Measurements from ENCODE around the gene IPO9. TPM values are rescaled to one million over a fixed set of nuclear protein-coding genes. Genes with fewer than 3 reads are reported as not detected.

Gene IPO9
- total and polyA plus RNA-seq, 2 donors (not counting 1 experiment from before 2014, with no cell fraction given): 28.4 to 29.2 TPM

DNA sequence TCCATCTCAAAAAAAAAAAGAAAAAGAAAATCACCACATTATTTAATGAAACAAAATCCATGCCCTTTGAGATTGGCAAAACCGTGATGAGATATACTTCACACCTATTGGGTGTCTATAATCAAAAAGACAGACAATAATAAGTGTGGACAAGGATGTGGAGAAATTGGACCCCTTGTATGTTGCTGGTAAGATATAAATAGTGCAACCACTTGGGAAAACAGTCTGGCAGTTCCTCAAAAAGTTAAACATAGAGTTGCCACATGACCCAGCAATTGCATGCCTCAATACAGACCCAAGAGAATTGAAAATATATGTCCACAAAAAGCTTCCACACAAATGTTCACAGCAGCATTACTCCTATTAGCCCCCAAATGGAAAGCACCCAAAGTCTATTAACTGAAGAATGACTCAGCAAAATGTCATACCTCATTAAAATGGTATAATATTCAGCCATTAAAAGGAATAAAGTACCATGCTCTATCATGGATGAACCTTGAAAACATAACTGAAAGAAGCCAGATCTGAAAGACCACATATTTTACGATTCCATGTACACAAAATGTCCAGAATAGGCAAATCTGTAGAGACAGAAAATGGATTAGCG, 93.1 kb downstream of the IPO9 start:
- no peak overlapping the region for H3K9ac ChIP-seq (ENCODE audit: insufficient read depth, low read length)
- no peaks in the 10 kb centered on the region for H4K20me1 ChIP-seq (ENCODE audit: control insufficient read depth, extremely low read depth, insufficient read depth, low read length)
- H3K79me2 ChIP-seq (ENCODE audit: control insufficient read depth, insufficient read depth, low read length): no peaks in the 10 kb centered on the region
- DNase-seq (ENCODE audit: low read depth in 2 of 2): no peak
- H2AFZ ChIP-seq (ENCODE audit: low read length): no peak overlapping the region
- no peaks in the 10 kb centered on the region for H3K9me3 ChIP-seq (ENCODE audit: control insufficient read depth, insufficient read depth, low read depth, low read length)
- no peak overlapping the region for H3K4me2 ChIP-seq (ENCODE audit: extremely low read depth, insufficient read depth, low read length)
- H3K4me3 ChIP-seq (replicated peaks in 1 of 4; ENCODE audit: control extremely low read depth in 1 of 4, insufficient read depth in 1 of 4, low read depth in 3 of 4, low read length in 4 of 4): no peak overlapping the region
- TF ChIP-seq EZH2 (IDR thresholded peaks at IDR 0.05; ENCODE audit: low read length, missing control alignments): no peak
- no peak for TF ChIP-seq CTCF (conservative IDR thresholded peaks at IDR 0.05 in 1 of 2, IDR thresholded peaks at IDR 0.05 in 1 of 2; ENCODE audit: low read depth in 1 of 2, low read length in 2 of 2)
- no peak overlapping the region for H3K27ac ChIP-seq (ENCODE audit: insufficient read depth, low read length)
- no peaks in the 10 kb centered on the region for H3K36me3 ChIP-seq (ENCODE audit: control insufficient read depth, insufficient read depth, low read length)
- no peaks in the 10 kb centered on the region for H3K27me3 ChIP-seq (ENCODE audit: control insufficient read depth, insufficient read depth, low read length)
- peaks cover 17% of the 10 kb centered on the region for H3K4me1 ChIP-seq (ENCODE audit: control insufficient read depth, extremely low read depth, insufficient read depth, low read length)

- H3K27ac ChIP-seq (ENCODE audit: insufficient read depth, low read length): no peak overlapping the region
- H3K9ac ChIP-seq (ENCODE audit: insufficient read depth, low read length): no peak overlapping the region
- no peak overlapping the region for H2AFZ ChIP-seq (ENCODE audit: low read length)
- H3K79me2 ChIP-seq (ENCODE audit: control insufficient read depth, insufficient read depth, low read length): no peaks in the 10 kb centered on the region
- H3K36me3 ChIP-seq (ENCODE audit: control insufficient read depth, insufficient read depth, low read length): no peaks in the 10 kb centered on the region
- H3K4me3 ChIP-seq (replicated peaks in 1 of 4; ENCODE audit: control extremely low read depth in 1 of 4, insufficient read depth in 1 of 4, low read depth in 3 of 4, low read length in 4 of 4): no peak overlapping the region
- peaks cover 2% of the 10 kb centered on the region for H3K4me1 ChIP-seq (ENCODE audit: control insufficient read depth, extremely low read depth, insufficient read depth, low read length)
- TF ChIP-seq EZH2 (IDR thresholded peaks at IDR 0.05; ENCODE audit: low read length, missing control alignments) (no peak), CTCF (conservative IDR thresholded peaks at IDR 0.05 in 1 of 2, IDR thresholded peaks at IDR 0.05 in 1 of 2; ENCODE audit: low read depth in 1 of 2, low read length in 2 of 2) (no peak)
- H4K20me1 ChIP-seq (ENCODE audit: control insufficient read depth, extremely low read depth, insufficient read depth, low read length): no peaks in the 10 kb centered on the region
- H3K27me3 ChIP-seq (ENCODE audit: control insufficient read depth, insufficient read depth, low read length): no peaks in the 10 kb centered on the region
- DNase-seq (ENCODE audit: low read depth in 2 of 2): no peak
- H3K4me2 ChIP-seq (ENCODE audit: extremely low read depth, insufficient read depth, low read length): no peak overlapping the region
- H3K9me3 ChIP-seq (ENCODE audit: control insufficient read depth, insufficient read depth, low read depth, low read length): no peaks in the 10 kb centered on the region
Observed at GRCh38 chr1:201925301-201925567, 96.3 kb downstream of the IPO9 start.

- H3K27me3 ChIP-seq (ENCODE audit: control insufficient read depth, insufficient read depth, low read length): no peaks in the 10 kb centered on the region
- no peaks in the 10 kb centered on the region for H3K79me2 ChIP-seq (ENCODE audit: control insufficient read depth, insufficient read depth, low read length)
- H3K9ac ChIP-seq (ENCODE audit: insufficient read depth, low read length): no peak overlapping the region
- peak in 1 of 2 donors; percentile 72 for DNase-seq (ENCODE audit: low read depth in 2 of 2)
- no peaks in the 10 kb centered on the region for H3K36me3 ChIP-seq (ENCODE audit: control insufficient read depth, insufficient read depth, low read length)
- H3K4me1 ChIP-seq (ENCODE audit: control insufficient read depth, extremely low read depth, insufficient read depth, low read length): peaks cover 2% of the 10 kb centered on the region
- TF ChIP-seq CTCF (conservative IDR thresholded peaks at IDR 0.05 in 1 of 2, IDR thresholded peaks at IDR 0.05 in 1 of 2; ENCODE audit: low read depth in 1 of 2, low read length in 2 of 2) (no peak), EZH2 (IDR thresholded peaks at IDR 0.05; ENCODE audit: low read length, missing control alignments) (no peak)
- H3K4me2 ChIP-seq (ENCODE audit: extremely low read depth, insufficient read depth, low read length): peak overlapping the region; percentile 1
- H4K20me1 ChIP-seq (ENCODE audit: control insufficient read depth, extremely low read depth, insufficient read depth, low read length): no peaks in the 10 kb centered on the region
- H2AFZ ChIP-seq (ENCODE audit: low read length): no peak overlapping the region
- H3K27ac ChIP-seq (ENCODE audit: insufficient read depth, low read length): no peak overlapping the region
- no peak overlapping the region for H3K4me3 ChIP-seq (replicated peaks in 1 of 4; ENCODE audit: control extremely low read depth in 1 of 4, insufficient read depth in 1 of 4, low read depth in 3 of 4, low read length in 4 of 4)
- H3K9me3 ChIP-seq (ENCODE audit: control insufficient read depth, insufficient read depth, low read depth, low read length): no peaks in the 10 kb centered on the region
Observed at GRCh38 chr1:201925981-201926645, 97.2 kb downstream of the IPO9 start.
